ENCODE data around the gene FIBCD1.

FIBCD1 gene

DNA sequence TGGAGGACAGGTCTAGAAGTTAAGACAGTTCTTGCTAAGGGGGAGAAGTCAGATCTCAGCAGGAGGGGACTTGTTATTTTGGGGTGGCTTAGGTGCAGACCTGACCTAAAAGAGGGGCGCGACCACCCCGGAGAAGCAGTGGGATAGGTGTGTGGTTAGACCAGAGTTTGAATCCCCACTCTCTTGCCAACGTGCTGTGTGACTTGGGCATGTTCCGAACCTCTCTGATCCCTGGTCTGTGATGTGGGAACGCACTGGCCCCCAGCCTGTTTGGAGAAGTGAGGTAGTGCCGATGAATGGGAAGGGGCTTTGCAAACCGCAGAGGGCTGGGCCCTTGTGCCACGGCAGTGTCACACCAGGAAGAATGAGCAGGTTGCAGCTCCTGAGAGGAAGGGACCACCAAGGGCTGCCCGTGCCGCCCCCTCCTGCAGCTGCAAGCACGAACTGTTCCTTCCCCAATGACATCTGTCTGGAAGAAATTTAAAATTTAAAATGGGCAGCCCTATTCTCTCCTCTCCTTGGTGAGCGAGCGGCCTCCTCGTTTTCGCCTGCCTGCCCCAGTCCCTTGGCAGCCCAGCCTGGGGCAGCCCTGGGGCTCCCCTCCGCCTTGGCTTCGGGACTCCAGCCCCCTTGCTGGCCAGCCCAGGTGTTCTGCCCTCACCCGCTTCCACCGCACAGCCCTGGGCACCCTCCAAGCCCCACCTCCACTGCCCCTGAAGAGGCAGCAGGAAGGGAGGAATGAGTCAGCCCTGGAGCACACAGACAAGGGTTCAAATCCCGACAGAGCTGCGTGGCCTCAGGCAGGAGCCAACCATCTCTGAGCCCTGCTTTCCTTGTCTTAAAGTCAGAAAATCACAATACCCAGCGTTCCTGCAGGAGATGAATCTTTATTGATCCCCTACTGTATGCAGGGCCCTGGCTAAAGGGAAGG is 1.6 kb downstream of the FIBCD1 start:
- H3K79me2 ChIP-seq = no peaks in the 10 kb centered on the region
- H3K9ac ChIP-seq = no peak overlapping the region
- no peak overlapping the region for H3K4me3 ChIP-seq (ENCODE audit: low read depth, low read length)
- peak overlapping the region; percentile 78 for H3K4me2 ChIP-seq (ENCODE audit: low read length)
- H3K36me3 ChIP-seq (ENCODE audit: control insufficient read depth, insufficient read depth, low read length) = no peaks in the 10 kb centered on the region
- H3K9me3 ChIP-seq (ENCODE audit: control insufficient read depth, low read length) = no peaks in the 10 kb centered on the region
- no peak overlapping the region for H3K27ac ChIP-seq
- H2AFZ ChIP-seq = no peak overlapping the region
- no peaks in the 10 kb centered on the region for H3K4me1 ChIP-seq
- TF ChIP-seq, protein P1, sequence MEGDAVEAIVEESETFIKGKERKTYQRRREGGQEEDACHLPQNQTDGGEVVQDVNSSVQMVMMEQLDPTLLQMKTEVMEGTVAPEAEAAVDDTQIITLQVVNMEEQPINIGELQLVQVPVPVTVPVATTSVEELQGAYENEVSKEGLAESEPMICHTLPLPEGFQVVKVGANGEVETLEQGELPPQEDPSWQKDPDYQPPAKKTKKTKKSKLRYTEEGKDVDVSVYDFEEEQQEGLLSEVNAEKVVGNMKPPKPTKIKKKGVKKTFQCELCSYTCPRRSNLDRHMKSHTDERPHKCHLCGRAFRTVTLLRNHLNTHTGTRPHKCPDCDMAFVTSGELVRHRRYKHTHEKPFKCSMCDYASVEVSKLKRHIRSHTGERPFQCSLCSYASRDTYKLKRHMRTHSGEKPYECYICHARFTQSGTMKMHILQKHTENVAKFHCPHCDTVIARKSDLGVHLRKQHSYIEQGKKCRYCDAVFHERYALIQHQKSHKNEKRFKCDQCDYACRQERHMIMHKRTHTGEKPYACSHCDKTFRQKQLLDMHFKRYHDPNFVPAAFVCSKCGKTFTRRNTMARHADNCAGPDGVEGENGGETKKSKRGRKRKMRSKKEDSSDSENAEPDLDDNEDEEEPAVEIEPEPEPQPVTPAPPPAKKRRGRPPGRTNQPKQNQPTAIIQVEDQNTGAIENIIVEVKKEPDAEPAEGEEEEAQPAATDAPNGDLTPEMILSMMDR (IDR thresholded peaks at IDR 0.05) = no peak
- no peaks in the 10 kb centered on the region for H3K27me3 ChIP-seq (ENCODE audit: control insufficient read depth, insufficient read depth, low read length)

DNA sequence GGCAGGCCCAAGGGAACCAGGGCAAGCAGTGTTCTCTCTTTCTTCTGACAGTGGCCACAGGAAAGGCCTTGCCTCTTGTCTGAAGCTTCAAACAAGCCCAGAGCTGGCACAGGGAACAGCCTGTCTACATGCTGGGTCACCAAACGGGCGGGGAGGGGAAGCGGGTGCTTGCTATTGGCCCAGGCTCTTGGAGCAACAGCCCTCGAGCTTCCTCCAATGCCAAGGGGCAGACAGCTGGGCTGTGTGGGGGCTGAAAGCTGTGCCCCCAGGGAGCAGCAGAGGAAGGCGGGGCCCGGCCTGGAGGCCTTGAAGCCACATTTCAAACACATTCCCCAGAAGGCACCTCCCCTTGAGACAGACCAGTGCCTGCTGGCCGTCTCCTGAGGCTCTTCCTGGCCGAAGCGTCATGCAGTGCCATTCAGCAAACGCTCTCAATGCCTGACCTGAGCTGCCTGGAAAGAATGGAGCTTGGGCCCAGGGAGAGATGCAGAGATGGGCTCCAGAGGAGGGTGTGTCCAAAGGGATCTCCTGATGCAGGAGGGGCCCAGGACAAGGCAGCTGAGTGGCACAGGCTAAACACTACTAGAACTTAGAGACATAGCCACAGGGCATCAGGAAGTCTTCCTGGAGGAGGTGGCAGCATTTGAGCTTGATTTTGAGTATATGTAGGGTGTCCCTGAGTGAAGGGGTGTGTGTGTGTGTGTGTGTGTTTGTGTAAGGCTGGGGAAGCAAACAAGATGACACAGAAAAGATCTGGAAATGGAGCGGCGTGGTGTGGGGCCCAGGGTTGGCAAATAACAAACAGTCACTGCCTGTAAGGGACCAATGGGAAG is 2.5 kb downstream of the FIBCD1 start:
- H3K4me1 ChIP-seq = no peaks in the 10 kb centered on the region

DNA sequence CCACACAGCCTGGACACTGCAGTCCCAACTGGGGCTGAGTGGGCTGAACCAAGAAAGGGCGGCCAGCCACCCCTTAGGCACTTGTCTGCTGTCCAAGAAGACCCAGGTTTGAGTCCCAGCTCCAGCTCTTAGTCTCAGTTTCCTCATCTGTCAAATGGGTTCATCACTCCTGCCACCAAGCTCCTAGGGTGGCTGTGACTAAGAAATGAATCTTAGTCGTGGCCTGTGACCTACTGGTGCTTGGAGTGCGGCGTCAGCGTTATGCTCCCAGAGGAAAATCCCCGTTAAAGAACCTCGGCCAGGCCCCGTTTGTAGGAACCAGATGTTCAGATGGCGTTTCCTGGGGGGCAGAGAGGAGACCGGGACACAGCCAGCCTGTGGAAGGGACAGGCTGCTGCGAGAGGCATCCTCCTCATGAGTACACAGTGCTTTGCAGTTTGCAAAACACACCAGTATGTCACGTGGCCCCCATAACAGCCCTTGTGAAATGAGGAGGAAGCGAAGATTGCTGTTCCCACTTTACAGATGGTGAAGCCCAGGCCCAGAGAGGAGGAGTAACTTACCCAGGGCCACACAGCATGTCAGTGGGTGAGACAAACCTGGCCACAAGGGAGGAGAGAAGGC is 3.3 kb downstream of the FIBCD1 start:
- no peak overlapping the region for H3K4me3 ChIP-seq (ENCODE audit: low read depth, low read length)
- H3K27ac ChIP-seq = peak overlapping the region; percentile 12
- no peak overlapping the region for H3K4me2 ChIP-seq (ENCODE audit: low read length)
- no peaks in the 10 kb centered on the region for H3K27me3 ChIP-seq (ENCODE audit: control insufficient read depth, insufficient read depth, low read length)
- H3K4me1 ChIP-seq = no peaks in the 10 kb centered on the region
- TF ChIP-seq, protein P1 (IDR thresholded peaks at IDR 0.05) = no peak
- H2AFZ ChIP-seq = no peak overlapping the region
- no peaks in the 10 kb centered on the region for H3K79me2 ChIP-seq
- no peaks in the 10 kb centered on the region for H3K36me3 ChIP-seq (ENCODE audit: control insufficient read depth, insufficient read depth, low read length)
- H3K9me3 ChIP-seq (ENCODE audit: control insufficient read depth, low read length) = no peaks in the 10 kb centered on the region
- H3K9ac ChIP-seq = no peak overlapping the region

More for the DNA sequence above, 2.5 kb downstream of the FIBCD1 start:
- no peaks in the 10 kb centered on the region for H3K27me3 ChIP-seq (ENCODE audit: control insufficient read depth, insufficient read depth, low read length)
- no peaks in the 10 kb centered on the region for H3K9me3 ChIP-seq (ENCODE audit: control insufficient read depth, low read length)
- TF ChIP-seq, protein P1 (IDR thresholded peaks at IDR 0.05) = no peak
- H2AFZ ChIP-seq = no peak overlapping the region
- peak overlapping the region; percentile 12 for H3K27ac ChIP-seq
- no peaks in the 10 kb centered on the region for H3K36me3 ChIP-seq (ENCODE audit: control insufficient read depth, insufficient read depth, low read length)
- no peak overlapping the region for H3K9ac ChIP-seq
- H3K4me2 ChIP-seq (ENCODE audit: low read length) = no peak overlapping the region
- no peaks in the 10 kb centered on the region for H3K79me2 ChIP-seq
- no peak overlapping the region for H3K4me3 ChIP-seq (ENCODE audit: low read depth, low read length)

DNA sequence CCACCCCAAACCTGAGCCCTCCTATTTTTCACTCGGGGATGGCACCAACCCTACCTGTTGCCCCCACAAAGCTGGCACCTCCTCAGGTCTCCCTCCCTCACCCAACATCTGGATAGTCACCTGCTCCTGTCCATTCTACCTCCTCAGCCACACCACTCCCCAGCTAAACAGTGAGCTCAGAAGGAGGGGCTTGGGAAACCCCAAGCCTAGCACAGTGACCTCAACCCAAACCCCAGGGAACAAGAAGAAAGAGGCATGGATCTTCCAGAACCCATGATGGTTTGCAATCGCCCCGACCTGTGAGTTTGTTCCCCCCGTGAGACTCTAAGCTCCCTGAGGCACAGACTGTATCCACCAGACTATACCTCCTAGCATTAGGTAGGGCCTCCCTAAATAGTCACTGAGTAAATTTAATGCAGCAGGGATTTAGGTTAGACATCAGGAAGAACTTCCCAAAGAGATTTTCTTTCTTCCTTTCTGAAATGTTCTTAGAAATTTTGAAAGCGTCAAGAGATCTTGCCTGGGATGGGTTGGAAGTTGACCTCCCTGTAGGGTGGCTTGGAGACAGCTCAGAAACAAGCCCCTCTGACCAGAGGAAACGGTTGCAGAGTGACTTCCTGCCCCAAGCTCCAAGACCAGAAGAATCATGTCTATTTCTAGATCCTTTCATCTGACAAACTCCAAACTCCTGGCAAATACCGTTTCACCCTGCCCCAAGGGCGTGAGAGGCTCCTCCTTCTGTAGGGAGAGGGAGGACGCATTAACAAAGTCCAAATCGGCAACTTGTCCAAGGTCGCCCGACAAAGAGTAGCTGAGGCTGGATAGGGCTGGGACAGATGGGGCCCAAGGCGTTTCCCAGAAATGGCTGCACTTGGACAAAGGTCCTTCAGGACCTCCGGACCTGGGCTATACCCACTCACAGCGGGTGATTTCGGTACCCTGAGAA is 4.1 kb downstream of the FIBCD1 start:
- Histone ChIP-seq H3K9me3 (ENCODE audit: control insufficient read depth, low read length) (no peaks in the 10 kb centered on the region), H3K79me2 (no peaks in the 10 kb centered on the region), H3K27me3 (ENCODE audit: control insufficient read depth, insufficient read depth, low read length) (no peaks in the 10 kb centered on the region), H3K4me2 (ENCODE audit: low read length) (no peak overlapping the region), H3K36me3 (ENCODE audit: control insufficient read depth, insufficient read depth, low read length) (no peaks in the 10 kb centered on the region), H3K4me3 (ENCODE audit: low read depth, low read length) (no peak overlapping the region), H3K4me1 (peaks cover 1% of the 10 kb centered on the region), H2AFZ (no peak overlapping the region), H3K9ac (no peak overlapping the region), H3K27ac (no peak overlapping the region)
- TF ChIP-seq, protein P1 (IDR thresholded peaks at IDR 0.05) = no peak
